Caco-2 (cell line): Measurements from ENCODE around the gene KIF25. TPM values are rescaled to one million over a fixed set of nuclear protein-coding genes. Genes with fewer than 3 reads are reported as not detected.

ENCODE experiments used
- BruUV-seq: library from RNA; stranded (reverse); fragments of 400-500 nt; replicated peaks from 2 replicates; lab custom pipeline; 2021; lab: Mats Ljungman, UMichigan
- CTCF ChIA-PET: fragments of 300-600 bp; sonication (Branson Sonifier 250); formaldehyde crosslinking; loops from one replicate; lab custom pipeline; 2022; ENCODE audit warnings: antibody characterized with exemption; lab: Charles Lee
- POLR2A ChIA-PET: fragments of 300-600 bp; sonication (Branson Sonifier 250); formaldehyde crosslinking; loops from one replicate; lab custom pipeline; 2022; ENCODE audit warnings: antibody characterized with exemption; lab: Charles Lee
- DNase-seq, 2 experiments: peaks; one replicate each; pipeline versions ENCODE4 v3.0.0 to v3.0.0-alpha.2; 2020 to 2022
- H3K27me3 ChIP-seq: replicated peaks from 2 replicates; pipeline ENCODE4 v1.6.0; 2011; ENCODE audit warnings: low read length; ENCODE audit not compliant: control insufficient read depth, insufficient read depth
- H3K36me3 ChIP-seq: 2 replicates; pipeline ENCODE4 v1.5.1; 2011; ENCODE audit warnings: low read length; ENCODE audit not compliant: control insufficient read depth, insufficient read depth
- H3K4me1 ChIP-seq: fragments of 250-450 bp; sonication (Bioruptor Pico); 2 replicates; pipeline ENCODE4 v1.5.1; 2020; ENCODE audit warnings: mild to moderate bottlenecking
- H3K4me3 ChIP-seq: 2 replicates; pipeline ENCODE4 v1.5.1; 2011; ENCODE audit warnings: low read depth, mild to moderate bottlenecking, control low read depth, low read length
- H3K9me3 ChIP-seq: fragments of 250-450 bp; sonication (Bioruptor Pico); 2 replicates; pipeline ENCODE4 v1.5.1; 2020; ENCODE audit warnings: mild to moderate bottlenecking, moderate library complexity
- H3K27ac Mint-ChIP-seq: one replicate; pipeline ENCODE4 v1.8.0; 2022; ENCODE audit warnings: mixed read lengths; ENCODE audit not compliant: unreplicated experiment
- H3K27me3 Mint-ChIP-seq: one replicate; pipeline ENCODE4 v1.8.0; 2022; ENCODE audit warnings: mixed read lengths; ENCODE audit not compliant: insufficient read depth, unreplicated experiment
- H3K36me3 Mint-ChIP-seq: one replicate; pipeline ENCODE4 v1.8.0; 2022; ENCODE audit warnings: mild to moderate bottlenecking, mixed read lengths; ENCODE audit not compliant: insufficient read depth, unreplicated experiment
- H3K4me1 Mint-ChIP-seq: one replicate; pipeline ENCODE4 v1.8.0; 2022; ENCODE audit warnings: low read depth, mixed read lengths; ENCODE audit not compliant: unreplicated experiment
- H3K4me3 Mint-ChIP-seq: one replicate; pipeline ENCODE4 v1.8.0; 2022; ENCODE audit warnings: mild to moderate bottlenecking, moderate library complexity, mixed read lengths; ENCODE audit not compliant: unreplicated experiment
- H3K9me3 Mint-ChIP-seq: one replicate; pipeline ENCODE4 v1.8.0; 2022; ENCODE audit warnings: mixed read lengths; ENCODE audit not compliant: unreplicated experiment
- CTCF ChIP-seq, 2 experiments: fragments of 200-600 bp in 1 of 2; IDR thresholded peaks; 1 replicate in 1 of 2; 2 replicates in 1 of 2; pipeline versions ENCODE4 v1.5.1 to v1.8.0; 2011 to 2022; ENCODE audit warnings: antibody characterized with exemption in 1 of 2, control low read depth in 1 of 2, inconsistent platforms in 1 of 2, low read depth in 1 of 2, low read length in 1 of 2, mild to moderate bottlenecking in 1 of 2, moderate library complexity in 1 of 2; ENCODE audit not compliant: insufficient read depth in 1 of 2, severe bottlenecking in 1 of 2, unreplicated experiment in 1 of 2
- intact Hi-C: fragments of 100-400 bp; cut with micrococcal nuclease; formaldehyde crosslinking; loops from one replicate; pipeline ENCODE4 v1.10.0; 2022; ENCODE audit not compliant: unreplicated experiment
- total RNA-seq: library from RNA; stranded (reverse); gene quantifications from 2 replicates; pipeline ENCODE4 v1.2.3, GENCODE V29; 2022

Gene KIF25
- total RNA-seq, 1 experiment from 2014 or later: not detected

- POLR2A ChIA-PET: no interaction called here
- no peaks in the 10 kb centered on the region for H3K27me3 Mint-ChIP-seq
These were observed 80.9 kb downstream of the KIF25 start for GRCh38 chr6:168078175-168078942.

GRCh38 chr6:168078943-168079405 is 81.5 kb downstream of the KIF25 start, which contains the start of gene FRMD1:
Gene FRMD1, minus strand, starts transcription at chr6:168079212. Its CDS starts 118 bp downstream, at chr6:168079094.
- no TSS peak for BruUV-seq
- Mint-ChIP-seq H3K4me3 (no peak within 1 kb of the TSS), H3K4me1 (peaks cover 7% of the 10 kb centered on the region), H3K27me3 (no peaks in the 10 kb centered on the region), H3K27ac (no peak within 1 kb of the TSS), H3K36me3 (no peaks in the 10 kb centered on the region), H3K9me3 (no peaks in the 10 kb centered on the region)
- H3K4me3 ChIP-seq: no peak within 1 kb of the TSS
- H3K36me3 ChIP-seq: no peaks in the 10 kb centered on the region
- H3K27me3 ChIP-seq: no peaks in the 10 kb centered on the region
- ChIA-PET POLR2A (no interaction called here), CTCF (no interaction called here)
- no peak for TF ChIP-seq CTCF (IDR thresholded peaks at IDR 0.05; ENCODE audit: insufficient read depth in 1 of 2, low read depth in 1 of 2, low read length in 1 of 2, severe bottlenecking in 1 of 2, unreplicated experiment in 1 of 2)
- intact Hi-C loops: no loop called here
- H3K9me3 ChIP-seq: no peaks in the 10 kb centered on the region
- no peak for DNase-seq
- peaks cover 27% of the 10 kb centered on the region for H3K4me1 ChIP-seq

More at GRCh38 chr6:168078175-168078942, 80.9 kb downstream of the KIF25 start:
- Histone ChIP-seq H3K36me3 (no peaks in the 10 kb centered on the region), H3K4me3 (no peak overlapping the region), H3K4me1 (peaks cover 21% of the 10 kb centered on the region), H3K27me3 (no peaks in the 10 kb centered on the region), H3K9me3 (no peaks in the 10 kb centered on the region)
- peaks cover 5% of the 10 kb centered on the region for H3K4me1 Mint-ChIP-seq
- no peak for TF ChIP-seq CTCF (IDR thresholded peaks at IDR 0.05; ENCODE audit: insufficient read depth in 1 of 2, low read depth in 1 of 2, low read length in 1 of 2, severe bottlenecking in 1 of 2, unreplicated experiment in 1 of 2)
- H3K36me3 Mint-ChIP-seq: no peaks in the 10 kb centered on the region
- intact Hi-C loops: no loop called here
- CTCF ChIA-PET: no interaction called here
- DNase-seq: no peak
- no TSS peak for BruUV-seq
- no peak overlapping the region for H3K27ac Mint-ChIP-seq
- no peak overlapping the region for H3K4me3 Mint-ChIP-seq
- H3K9me3 Mint-ChIP-seq: no peaks in the 10 kb centered on the region

GRCh38 chr6:168080393-168081077 is 83.1 kb downstream of the KIF25 start:
- CTCF ChIA-PET: no interaction called here
- POLR2A ChIA-PET: no interaction called here

More at GRCh38 chr6:168080393-168081077, 83.1 kb downstream of the KIF25 start:
- Histone ChIP-seq H3K27me3 (no peaks in the 10 kb centered on the region), H3K4me1 (peaks cover 31% of the 10 kb centered on the region), H3K4me3 (no peak overlapping the region), H3K36me3 (no peaks in the 10 kb centered on the region), H3K9me3 (no peaks in the 10 kb centered on the region)
- no TSS peak for BruUV-seq
- H3K27me3 Mint-ChIP-seq: no peaks in the 10 kb centered on the region
- H3K36me3 Mint-ChIP-seq: no peaks in the 10 kb centered on the region
- H3K27ac Mint-ChIP-seq: no peak overlapping the region
- H3K9me3 Mint-ChIP-seq: no peaks in the 10 kb centered on the region
- no peak overlapping the region for H3K4me3 Mint-ChIP-seq
- intact Hi-C loops: loop anchor here (10.0 kb wide), 1 partner anchor 244 kb away; no protein-coding TSS in a partner anchor
- DNase-seq: no peak
- TF ChIP-seq CTCF (IDR thresholded peaks at IDR 0.05; ENCODE audit: insufficient read depth in 1 of 2, low read depth in 1 of 2, low read length in 1 of 2, severe bottlenecking in 1 of 2, unreplicated experiment in 1 of 2): no peak
- H3K4me1 Mint-ChIP-seq: peaks cover 7% of the 10 kb centered on the region
